SK-N-SH (cell line): Measurements from ENCODE around the gene ADAMTS17. TPM values are rescaled to one million over a fixed set of nuclear protein-coding genes. Genes with fewer than 3 reads are reported as not detected.
A peak's percentile ranks its signal among the peaks of the same experiment; 100 is the strongest.

Experiments used
- CTCF ChIA-PET: fragments of 300-600, 350-600 bp; formaldehyde crosslinking; extraction: SDS; loops from one replicate; lab custom pipeline; 2021; lab: Yijun Ruan, JAX
- POLR2A ChIA-PET: fragments of 350-600 bp; sonication (Branson Sonifier 250); formaldehyde crosslinking; extraction: SDS; loops from one replicate; lab custom pipeline; 2020; ENCODE audit warnings: antibody characterized with exemption, inconsistent platforms; lab: Yijun Ruan, JAX
- DNase-seq: peaks from one replicate; pipeline ENCODE4 v3.0.0; 2012
- H2AFZ ChIP-seq: fragments of 200-600 bp; sonication (generic); 2 replicates; pipeline ENCODE4 v1.8.1; 2016; ENCODE audit warnings: antibody characterized with exemption, mild to moderate bottlenecking, low read depth
- H3F3A ChIP-seq: fragments of 200-600 bp; sonication (generic); replicated peaks from 2 replicates; pipeline ENCODE3; 2016; ENCODE audit warnings: antibody characterized with exemption, mild to moderate bottlenecking; ENCODE audit not compliant: insufficient read depth
- H3K27ac ChIP-seq, 2 experiments: fragments of 200-500 bp in 1 of 2; fragments of 200-600 bp in 1 of 2; sonication (Bioruptor generic) in 1 of 2; sonication (generic), shearing (Covaris generic) in 1 of 2; 2 replicates each; pipeline versions ENCODE4 v1.5.1 to v1.6.1; 2014 to 2016; ENCODE audit warnings: low read depth in 2 of 2, inconsistent platforms in 1 of 2, low read length in 1 of 2, mild to moderate bottlenecking in 1 of 2, mixed read lengths in 1 of 2
- H3K27me3 ChIP-seq: fragments of 200-600 bp; sonication (generic), shearing (Covaris generic); 2 replicates; pipeline ENCODE4 v1.6.1; 2016; ENCODE audit warnings: mixed run types; ENCODE audit not compliant: insufficient read depth
- H3K36me3 ChIP-seq, 2 experiments: fragments of 200-500 bp in 1 of 2; fragments of 200-600 bp in 1 of 2; sonication (Bioruptor generic) in 1 of 2; sonication (generic) in 1 of 2; replicated peaks in 1 of 2; 2 replicates each; pipeline versions ENCODE3 to v1.5.1; 2014 to 2016; ENCODE audit warnings: low read length in 1 of 2, mild to moderate bottlenecking in 1 of 2; ENCODE audit not compliant: insufficient read depth in 2 of 2, control insufficient read depth in 1 of 2
- H3K4me1 ChIP-seq, 2 experiments: fragments of 200-500 bp in 1 of 2; fragments of 200-600 bp in 1 of 2; sonication (Bioruptor generic) in 1 of 2; sonication (generic), shearing (Covaris generic) in 1 of 2; 2 replicates each; pipeline versions ENCODE4 v1.5.1 to v1.6.1; 2014 to 2016; ENCODE audit warnings: low read depth in 1 of 2, low read length in 1 of 2, mixed run types in 1 of 2; ENCODE audit not compliant: insufficient read depth in 2 of 2, control insufficient read depth in 1 of 2
- H3K4me2 ChIP-seq: fragments of 200-600 bp; sonication (generic), shearing (Covaris generic); 2 replicates; pipeline ENCODE4 v1.6.1; 2017; ENCODE audit warnings: mixed run types
- H3K4me3 ChIP-seq, 2 experiments: fragments of 200-500 bp in 1 of 2; fragments of 200-600 bp in 1 of 2; sonication (Bioruptor generic) in 1 of 2; sonication (generic), shearing (Covaris generic) in 1 of 2; 2 replicates each; pipeline versions ENCODE4 v1.5.1 to v1.8.1; 2014 to 2016; ENCODE audit warnings: low read depth in 2 of 2, inconsistent platforms in 1 of 2, low read length in 1 of 2, mild to moderate bottlenecking in 1 of 2, mixed read lengths in 1 of 2, moderate library complexity in 1 of 2
- H3K79me2 ChIP-seq: fragments of 200-600 bp; sonication (generic); 2 replicates; pipeline ENCODE4 v1.8.1; 2017; ENCODE audit warnings: mild to moderate bottlenecking; ENCODE audit not compliant: insufficient read depth
- H3K9ac ChIP-seq: fragments of 200-600 bp; sonication (generic); 2 replicates; pipeline ENCODE4 v1.6.1; 2017; ENCODE audit warnings: mixed run types
- H3K9me2 ChIP-seq: fragments of 200-600 bp; sonication (generic); 2 replicates; pipeline ENCODE4 v1.6.1; 2017; ENCODE audit warnings: mixed run types
- H3K9me3 ChIP-seq: fragments of 200-600 bp; sonication (generic); 2 replicates; pipeline ENCODE4 v1.6.1; 2017; ENCODE audit warnings: mixed run types, mild to moderate bottlenecking, moderate library complexity
- H4K20me1 ChIP-seq: fragments of 200-600 bp; sonication (generic); 2 replicates; pipeline ENCODE4 v1.6.1; 2017; ENCODE audit warnings: mild to moderate bottlenecking, mixed run types; ENCODE audit not compliant: insufficient read depth
- CTCF ChIP-seq: fragments of 200-600 bp; sonication (generic); IDR thresholded peaks from 2 replicates; pipeline ENCODE4 v1.6.1; 2017; ENCODE audit warnings: antibody characterized with exemption, mild to moderate bottlenecking, moderate library complexity
- ELF1 ChIP-seq: IDR thresholded peaks from 2 replicates; pipeline ENCODE4 v1.4.0; 2012
- FOSL2 ChIP-seq: IDR thresholded peaks from 2 replicates; pipeline ENCODE4 v1.4.0; 2012; ENCODE audit warnings: low read depth, mild to moderate bottlenecking, moderate library complexity, borderline replicate concordance
- GATA2 ChIP-seq: sonication (generic); formaldehyde crosslinking; IDR thresholded peaks from 2 replicates; pipeline ENCODE4 v1.5.0; 2020; ENCODE audit warnings: mild to moderate bottlenecking, missing genetic modification reagents
- JUND ChIP-seq: IDR thresholded peaks from 2 replicates; pipeline ENCODE4 v1.4.0; 2012
- MXI1 ChIP-seq: IDR thresholded peaks from 2 replicates; pipeline ENCODE4 v1.6.1; 2012; ENCODE audit warnings: mild to moderate bottlenecking, low read depth, low read length, improper control_type of control experiment
- NRF1 ChIP-seq: IDR thresholded peaks from 2 replicates; pipeline ENCODE4 v1.6.1; 2012; ENCODE audit warnings: low read depth, mild to moderate bottlenecking, low read length
- RCOR1 ChIP-seq: fragments of 150-350 bp; IDR thresholded peaks from 2 replicates; pipeline ENCODE4 v1.6.1; 2017; ENCODE audit warnings: antibody characterized with exemption, low read length
- RXRA ChIP-seq: IDR thresholded peaks from 2 replicates; pipeline ENCODE4 v1.4.0; 2012; ENCODE audit warnings: low read depth, mild to moderate bottlenecking, borderline replicate concordance
- SIN3A ChIP-seq: IDR thresholded peaks from 2 replicates; pipeline ENCODE4 v1.6.1; 2012; ENCODE audit warnings: low read depth, mild to moderate bottlenecking, low read length, moderate library complexity, borderline replicate concordance
- TAF1 ChIP-seq: IDR thresholded peaks from 2 replicates; pipeline ENCODE4 v1.6.1; 2012; ENCODE audit warnings: low read depth, mild to moderate bottlenecking, low read length, moderate library complexity, borderline replicate concordance
- TCF12 ChIP-seq: IDR thresholded peaks from 2 replicates; pipeline ENCODE4 v1.4.0; 2012
- TEAD4 ChIP-seq: IDR thresholded peaks from 2 replicates; pipeline ENCODE4 v1.4.0; 2012; ENCODE audit warnings: mild to moderate bottlenecking, borderline replicate concordance; ENCODE audit not compliant: insufficient read depth
- USF2 ChIP-seq: fragments of 150-350 bp; IDR thresholded peaks from 2 replicates; pipeline ENCODE4 v1.6.1; 2017; ENCODE audit warnings: antibody characterized with exemption, low read length, low read depth, borderline replicate concordance
- YY1 ChIP-seq: IDR thresholded peaks from 2 replicates; pipeline ENCODE4 v1.4.0; 2012; ENCODE audit warnings: low read depth, mild to moderate bottlenecking
- ZBTB33 ChIP-seq: IDR thresholded peaks from 2 replicates; pipeline ENCODE4 v1.4.0; 2012; ENCODE audit warnings: low read depth, borderline replicate concordance
- WGBS: methylation state at CpG from one replicate; pipeline ENCODE4 v1.1.6; 2017; ENCODE audit warnings: low lambda C conversion rate; 5-methylcytosine and 5-hydroxymethylcytosine counted together
- polyA plus RNA-seq, 3 experiments: library from polyadenylated mRNA; depleted of rRNA; stranded (reverse); fragments of >200 nt; gene quantifications; 2 replicates each; pipeline ENCODE4 v1.2.3, GENCODE V29; 2012
- TF ChIP-seq, protein P1 (sequence below): IDR thresholded peaks from 2 replicates; pipeline ENCODE4 v1.4.0; 2012; ENCODE audit warnings: low read depth

The ADAMTS17 gene
- polyA plus RNA-seq, 1 of the 3 experiments (the other 2 are of a cell fraction) = not detected

- POLR2A ChIA-PET = no interaction called here
- H3K4me2 ChIP-seq = no peak overlapping the region
- H3K4me3 ChIP-seq = no peak overlapping the region
- no peaks in the 10 kb centered on the region for H4K20me1 ChIP-seq
- H2AFZ ChIP-seq = no peak overlapping the region
- DNase-seq = no peak
- TF ChIP-seq USF2 (no peak), NRF1 (no peak), RXRA (no peak), YY1 (no peak), TCF12 (no peak), RCOR1 (no peak), JUND (no peak), SIN3A (no peak), ELF1 (no peak), FOSL2 (no peak), ZBTB33 (no peak), TEAD4 (no peak), TAF1 (no peak)
- TF ChIP-seq, protein P1, sequence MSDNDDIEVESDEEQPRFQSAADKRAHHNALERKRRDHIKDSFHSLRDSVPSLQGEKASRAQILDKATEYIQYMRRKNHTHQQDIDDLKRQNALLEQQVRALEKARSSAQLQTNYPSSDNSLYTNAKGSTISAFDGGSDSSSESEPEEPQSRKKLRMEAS = no peak
- TF ChIP-seq, all 33 proteins: peak for 0
- no peaks in the 10 kb centered on the region for H3K27me3 ChIP-seq
- H3K36me3 ChIP-seq = no peaks in the 10 kb centered on the region
- WGBS = 44% methylated on average over 1 of the region's 1 CpG
- no peaks in the 10 kb centered on the region for H3K79me2 ChIP-seq
- H3K4me1 ChIP-seq = peaks cover 0 to 9% of the 10 kb centered on the region in 2 experiments; a peak in 1 of 4 replicates
- CTCF ChIA-PET = no interaction called here
- no peak overlapping the region for H3K27ac ChIP-seq
- H3F3A ChIP-seq = no peaks in the 10 kb centered on the region
- H3K9ac ChIP-seq = no peak overlapping the region
- peaks cover 5% of the 10 kb centered on the region; the same call in 1 of the 2 replicates for H3K9me3 ChIP-seq
- no peaks in the 10 kb centered on the region for H3K9me2 ChIP-seq
These were observed 198.4 kb downstream of the ADAMTS17 start for GRCh38 chr15:100143378-100143777.

DNA sequence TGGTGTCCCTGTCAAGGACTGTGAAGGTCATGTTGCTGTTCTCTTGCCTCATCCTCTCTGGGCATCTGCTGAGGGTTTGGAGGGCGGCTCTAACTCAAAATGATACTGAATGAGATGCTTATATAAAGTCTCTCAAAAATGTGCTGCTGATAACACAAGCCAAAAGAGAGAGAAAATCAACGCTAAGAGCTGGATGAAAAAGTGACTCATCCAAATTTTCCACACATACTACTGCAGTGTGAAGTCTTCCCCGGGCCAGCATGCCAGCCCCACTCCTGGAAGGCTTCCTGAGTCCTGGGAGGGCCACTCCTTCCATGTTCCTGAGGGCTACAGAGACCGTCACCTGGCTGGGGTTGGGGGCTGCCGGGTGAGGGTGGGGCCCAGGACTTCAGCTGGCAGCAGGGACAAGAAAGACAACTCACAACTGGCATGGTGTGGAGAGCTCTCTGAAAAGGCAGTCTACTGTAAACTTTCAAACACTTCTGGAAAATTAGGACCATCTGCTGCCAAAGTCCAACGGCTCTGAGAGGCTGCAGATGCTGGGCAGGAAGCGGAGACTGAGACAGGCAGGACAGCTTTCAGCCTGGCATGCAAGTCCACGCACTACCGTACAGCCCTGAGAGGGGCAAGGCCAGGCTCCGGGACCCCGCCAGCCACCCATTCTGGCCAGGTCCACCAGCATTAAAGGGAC is 200.3 kb downstream of the ADAMTS17 start:
- H3K27me3 ChIP-seq = no peaks in the 10 kb centered on the region
- POLR2A ChIA-PET = no interaction called here
- H3K4me2 ChIP-seq = no peak overlapping the region
- DNase-seq = peak; percentile 37
- no peak overlapping the region for H2AFZ ChIP-seq
- peaks cover 6% of the 10 kb centered on the region; the same call in 1 of the 2 replicates for H3K9me3 ChIP-seq
- TF ChIP-seq USF2 (no peak), GATA2 (CRISPR knock-in tag) (no peak), ELF1 (no peak), MXI1 (no peak), TCF12 (no peak), CTCF (no peak)
- H3K9ac ChIP-seq = no peak overlapping the region
- WGBS = 21% methylated on average over 8 of the region's 11 CpGs
- H4K20me1 ChIP-seq = no peaks in the 10 kb centered on the region
- H3K27ac ChIP-seq = no peak overlapping the region
- no peak overlapping the region for H3K4me3 ChIP-seq
- no peaks in the 10 kb centered on the region for H3F3A ChIP-seq
- H3K9me2 ChIP-seq = no peaks in the 10 kb centered on the region
- H3K79me2 ChIP-seq = no peaks in the 10 kb centered on the region
- CTCF ChIA-PET = no interaction called here
- H3K36me3 ChIP-seq = no peaks in the 10 kb centered on the region
- peaks cover 0 to 9% of the 10 kb centered on the region in 2 experiments; a peak in 1 of 4 replicates for H3K4me1 ChIP-seq
